GM12873 (cell line): ENCODE data around the gene SPINT2.

ENCODE experiments used
- CTCF ChIP-seq: IDR thresholded peaks from 2 replicates; pipeline ENCODE4 v1.5.1; 2012; ENCODE audit warnings: low read depth, mild to moderate bottlenecking, moderate library complexity, low read length, control low read depth; ENCODE audit not compliant: insufficient read depth; ENCODE audit errors: missing control alignments

SPINT2 gene

GRCh38 chr19:38265921-38266429 is 1.6 kb downstream of the SPINT2 start:
- no peak for TF ChIP-seq CTCF

- no peak for TF ChIP-seq CTCF
Measured at GRCh38 chr19:38266981-38267597, 2.7 kb downstream of the SPINT2 start.

GRCh38 chr19:38267761-38268483 is 3.5 kb downstream of the SPINT2 start:
- no peak for TF ChIP-seq CTCF

GRCh38 chr19:38268539-38268938 is 4.2 kb downstream of the SPINT2 start:
- TF ChIP-seq CTCF = no peak

GRCh38 chr19:38270587-38271167 is 6.3 kb downstream of the SPINT2 start:
- TF ChIP-seq CTCF = no peak

- TF ChIP-seq CTCF = no peak
Measured at GRCh38 chr19:38273499-38273898, 9.1 kb downstream of the SPINT2 start.

- no peak for TF ChIP-seq CTCF
Measured at GRCh38 chr19:38274739-38275138, 10.4 kb downstream of the SPINT2 start.
